ENCODE results near the gene ITGA5. TPM values are rescaled to one million over a fixed set of nuclear protein-coding genes. Genes with fewer than 3 reads are reported as not detected.

Gene ITGA5
- total and polyA plus RNA-seq, 2 experiments from 2014 or later, result 7.3 to 23.7 TPM

DNA sequence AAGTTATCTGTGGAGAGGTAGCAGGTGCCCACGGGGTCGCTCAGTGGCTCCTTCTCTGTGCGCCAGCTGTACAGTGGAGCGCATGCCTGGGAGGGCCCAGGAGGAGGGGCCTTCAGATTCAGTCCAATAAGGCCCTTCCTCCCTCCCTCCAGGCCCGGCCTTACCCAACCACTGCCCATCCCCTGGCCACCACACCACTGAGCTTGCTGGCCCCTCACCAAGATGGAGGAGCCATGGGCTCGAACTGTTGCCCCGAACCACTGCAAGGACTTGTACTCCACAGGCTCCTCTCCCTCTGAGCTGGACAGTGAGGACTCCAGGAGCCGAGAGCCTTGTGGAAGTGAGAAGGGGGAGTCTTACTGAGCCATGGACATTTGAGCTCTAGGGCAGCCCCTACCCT is 9.8 kb downstream of the ITGA5 start:
- no peak overlapping the region for H3K27ac Mint-ChIP-seq
- H4K20me1 ChIP-seq (replicated peaks; ENCODE audit: insufficient read depth), result no peaks in the 10 kb centered on the region; the same call in none of the 2 replicates
- H3K4me1 Mint-ChIP-seq, result peaks cover 16% of the 10 kb centered on the region
- ATAC-seq (no peak), DNase-seq (ENCODE audit: low spot score) (no peak)
- H3K36me3 Mint-ChIP-seq (ENCODE audit: low read depth), result peaks cover 30% of the 10 kb centered on the region
- no peak overlapping the region for H3K27ac ChIP-seq (ENCODE audit: low read depth)
- H3K4me1 ChIP-seq (ENCODE audit: insufficient read depth), result no peaks in the 10 kb centered on the region; the same call in 1 of the 2 replicates
- H3K79me2 ChIP-seq (replicated peaks; ENCODE audit: insufficient read depth), result no peaks in the 10 kb centered on the region
- no peaks in the 10 kb centered on the region for H3F3A ChIP-seq (replicated peaks; ENCODE audit: low read depth)
- H3K9me2 ChIP-seq (ENCODE audit: insufficient read depth), result no peaks in the 10 kb centered on the region
- no peak overlapping the region for H3K4me3 ChIP-seq
- H3K4me2 ChIP-seq, result no peak overlapping the region
- TF ChIP-seq CREB1 (CRISPR knock-in tag; IDR thresholded peaks at IDR 0.05; ENCODE audit: low read depth) (no peak), STAT1 (IDR thresholded peaks at IDR 0.05; ENCODE audit: unreplicated experiment) (no peak), EZH2 (IDR thresholded peaks at IDR 0.05; ENCODE audit: low read depth, unreplicated experiment) (no peak), ZNF114 (CRISPR knock-in tag; IDR thresholded peaks at IDR 0.05) (no peak), NANOG (IDR thresholded peaks at IDR 0.05; ENCODE audit: borderline replicate concordance) (no peak), POLR2AphosphoS5 (IDR thresholded peaks at IDR 0.05; ENCODE audit: low read depth) (no peak), ZNF331 (CRISPR knock-in tag; IDR thresholded peaks at IDR 0.05; ENCODE audit: low read depth) (no peak), EZH2phosphoT487 (IDR thresholded peaks at IDR 0.05; ENCODE audit: unreplicated experiment) (no peak), JUNB (IDR thresholded peaks at IDR 0.05; ENCODE audit: unreplicated experiment) (no peak)
- TF ChIP-seq, protein P1, sequence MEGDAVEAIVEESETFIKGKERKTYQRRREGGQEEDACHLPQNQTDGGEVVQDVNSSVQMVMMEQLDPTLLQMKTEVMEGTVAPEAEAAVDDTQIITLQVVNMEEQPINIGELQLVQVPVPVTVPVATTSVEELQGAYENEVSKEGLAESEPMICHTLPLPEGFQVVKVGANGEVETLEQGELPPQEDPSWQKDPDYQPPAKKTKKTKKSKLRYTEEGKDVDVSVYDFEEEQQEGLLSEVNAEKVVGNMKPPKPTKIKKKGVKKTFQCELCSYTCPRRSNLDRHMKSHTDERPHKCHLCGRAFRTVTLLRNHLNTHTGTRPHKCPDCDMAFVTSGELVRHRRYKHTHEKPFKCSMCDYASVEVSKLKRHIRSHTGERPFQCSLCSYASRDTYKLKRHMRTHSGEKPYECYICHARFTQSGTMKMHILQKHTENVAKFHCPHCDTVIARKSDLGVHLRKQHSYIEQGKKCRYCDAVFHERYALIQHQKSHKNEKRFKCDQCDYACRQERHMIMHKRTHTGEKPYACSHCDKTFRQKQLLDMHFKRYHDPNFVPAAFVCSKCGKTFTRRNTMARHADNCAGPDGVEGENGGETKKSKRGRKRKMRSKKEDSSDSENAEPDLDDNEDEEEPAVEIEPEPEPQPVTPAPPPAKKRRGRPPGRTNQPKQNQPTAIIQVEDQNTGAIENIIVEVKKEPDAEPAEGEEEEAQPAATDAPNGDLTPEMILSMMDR (conservative IDR thresholded peaks at IDR 0.05; ENCODE audit: low read depth in 2 of 2), result no peak
- TF ChIP-seq, protein P2, sequence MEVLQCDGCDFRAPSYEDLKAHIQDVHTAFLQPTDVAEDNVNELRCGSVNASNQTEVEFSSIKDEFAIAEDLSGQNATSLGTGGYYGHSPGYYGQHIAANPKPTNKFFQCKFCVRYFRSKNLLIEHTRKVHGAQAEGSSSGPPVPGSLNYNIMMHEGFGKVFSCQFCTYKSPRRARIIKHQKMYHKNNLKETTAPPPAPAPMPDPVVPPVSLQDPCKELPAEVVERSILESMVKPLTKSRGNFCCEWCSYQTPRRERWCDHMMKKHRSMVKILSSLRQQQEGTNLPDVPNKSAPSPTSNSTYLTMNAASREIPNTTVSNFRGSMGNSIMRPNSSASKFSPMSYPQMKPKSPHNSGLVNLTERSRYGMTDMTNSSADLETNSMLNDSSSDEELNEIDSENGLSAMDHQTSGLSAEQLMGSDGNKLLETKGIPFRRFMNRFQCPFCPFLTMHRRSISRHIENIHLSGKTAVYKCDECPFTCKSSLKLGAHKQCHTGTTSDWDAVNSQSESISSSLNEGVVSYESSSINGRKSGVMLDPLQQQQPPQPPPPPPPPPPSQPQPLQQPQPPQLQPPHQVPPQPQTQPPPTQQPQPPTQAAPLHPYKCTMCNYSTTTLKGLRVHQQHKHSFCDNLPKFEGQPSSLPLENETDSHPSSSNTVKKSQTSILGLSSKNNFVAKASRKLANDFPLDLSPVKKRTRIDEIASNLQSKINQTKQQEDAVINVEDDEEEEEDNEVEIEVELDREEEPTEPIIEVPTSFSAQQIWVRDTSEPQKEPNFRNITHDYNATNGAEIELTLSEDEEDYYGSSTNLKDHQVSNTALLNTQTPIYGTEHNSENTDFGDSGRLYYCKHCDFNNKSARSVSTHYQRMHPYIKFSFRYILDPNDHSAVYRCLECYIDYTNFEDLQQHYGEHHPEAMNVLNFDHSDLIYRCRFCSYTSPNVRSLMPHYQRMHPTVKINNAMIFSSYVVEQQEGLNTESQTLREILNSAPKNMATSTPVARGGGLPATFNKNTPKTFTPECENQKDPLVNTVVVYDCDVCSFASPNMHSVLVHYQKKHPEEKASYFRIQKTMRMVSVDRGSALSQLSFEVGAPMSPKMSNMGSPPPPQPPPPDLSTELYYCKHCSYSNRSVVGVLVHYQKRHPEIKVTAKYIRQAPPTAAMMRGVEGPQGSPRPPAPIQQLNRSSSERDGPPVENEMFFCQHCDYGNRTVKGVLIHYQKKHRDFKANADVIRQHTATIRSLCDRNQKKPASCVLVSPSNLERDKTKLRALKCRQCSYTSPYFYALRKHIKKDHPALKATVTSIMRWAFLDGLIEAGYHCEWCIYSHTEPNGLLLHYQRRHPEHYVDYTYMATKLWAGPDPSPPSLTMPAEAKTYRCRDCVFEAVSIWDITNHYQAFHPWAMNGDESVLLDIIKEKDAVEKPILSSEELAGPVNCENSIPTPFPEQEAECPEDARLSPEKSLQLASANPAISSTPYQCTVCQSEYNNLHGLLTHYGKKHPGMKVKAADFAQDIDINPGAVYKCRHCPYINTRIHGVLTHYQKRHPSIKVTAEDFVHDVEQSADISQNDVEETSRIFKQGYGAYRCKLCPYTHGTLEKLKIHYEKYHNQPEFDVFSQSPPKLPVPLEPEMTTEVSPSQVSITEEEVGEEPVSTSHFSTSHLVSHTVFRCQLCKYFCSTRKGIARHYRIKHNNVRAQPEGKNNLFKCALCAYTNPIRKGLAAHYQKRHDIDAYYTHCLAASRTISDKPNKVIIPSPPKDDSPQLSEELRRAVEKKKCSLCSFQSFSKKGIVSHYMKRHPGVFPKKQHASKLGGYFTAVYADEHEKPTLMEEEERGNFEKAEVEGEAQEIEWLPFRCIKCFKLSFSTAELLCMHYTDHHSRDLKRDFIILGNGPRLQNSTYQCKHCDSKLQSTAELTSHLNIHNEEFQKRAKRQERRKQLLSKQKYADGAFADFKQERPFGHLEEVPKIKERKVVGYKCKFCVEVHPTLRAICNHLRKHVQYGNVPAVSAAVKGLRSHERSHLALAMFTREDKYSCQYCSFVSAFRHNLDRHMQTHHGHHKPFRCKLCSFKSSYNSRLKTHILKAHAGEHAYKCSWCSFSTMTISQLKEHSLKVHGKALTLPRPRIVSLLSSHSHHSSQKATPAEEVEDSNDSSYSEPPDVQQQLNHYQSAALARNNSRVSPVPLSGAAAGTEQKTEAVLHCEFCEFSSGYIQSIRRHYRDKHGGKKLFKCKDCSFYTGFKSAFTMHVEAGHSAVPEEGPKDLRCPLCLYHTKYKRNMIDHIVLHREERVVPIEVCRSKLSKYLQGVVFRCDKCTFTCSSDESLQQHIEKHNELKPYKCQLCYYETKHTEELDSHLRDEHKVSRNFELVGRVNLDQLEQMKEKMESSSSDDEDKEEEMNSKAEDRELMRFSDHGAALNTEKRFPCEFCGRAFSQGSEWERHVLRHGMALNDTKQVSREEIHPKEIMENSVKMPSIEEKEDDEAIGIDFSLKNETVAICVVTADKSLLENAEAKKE (CRISPR knock-in tag; IDR thresholded peaks at IDR 0.05), result no peak
- TF ChIP-seq, protein P3, sequence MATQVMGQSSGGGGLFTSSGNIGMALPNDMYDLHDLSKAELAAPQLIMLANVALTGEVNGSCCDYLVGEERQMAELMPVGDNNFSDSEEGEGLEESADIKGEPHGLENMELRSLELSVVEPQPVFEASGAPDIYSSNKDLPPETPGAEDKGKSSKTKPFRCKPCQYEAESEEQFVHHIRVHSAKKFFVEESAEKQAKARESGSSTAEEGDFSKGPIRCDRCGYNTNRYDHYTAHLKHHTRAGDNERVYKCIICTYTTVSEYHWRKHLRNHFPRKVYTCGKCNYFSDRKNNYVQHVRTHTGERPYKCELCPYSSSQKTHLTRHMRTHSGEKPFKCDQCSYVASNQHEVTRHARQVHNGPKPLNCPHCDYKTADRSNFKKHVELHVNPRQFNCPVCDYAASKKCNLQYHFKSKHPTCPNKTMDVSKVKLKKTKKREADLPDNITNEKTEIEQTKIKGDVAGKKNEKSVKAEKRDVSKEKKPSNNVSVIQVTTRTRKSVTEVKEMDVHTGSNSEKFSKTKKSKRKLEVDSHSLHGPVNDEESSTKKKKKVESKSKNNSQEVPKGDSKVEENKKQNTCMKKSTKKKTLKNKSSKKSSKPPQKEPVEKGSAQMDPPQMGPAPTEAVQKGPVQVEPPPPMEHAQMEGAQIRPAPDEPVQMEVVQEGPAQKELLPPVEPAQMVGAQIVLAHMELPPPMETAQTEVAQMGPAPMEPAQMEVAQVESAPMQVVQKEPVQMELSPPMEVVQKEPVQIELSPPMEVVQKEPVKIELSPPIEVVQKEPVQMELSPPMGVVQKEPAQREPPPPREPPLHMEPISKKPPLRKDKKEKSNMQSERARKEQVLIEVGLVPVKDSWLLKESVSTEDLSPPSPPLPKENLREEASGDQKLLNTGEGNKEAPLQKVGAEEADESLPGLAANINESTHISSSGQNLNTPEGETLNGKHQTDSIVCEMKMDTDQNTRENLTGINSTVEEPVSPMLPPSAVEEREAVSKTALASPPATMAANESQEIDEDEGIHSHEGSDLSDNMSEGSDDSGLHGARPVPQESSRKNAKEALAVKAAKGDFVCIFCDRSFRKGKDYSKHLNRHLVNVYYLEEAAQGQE (IDR thresholded peaks at IDR 0.05; ENCODE audit: unreplicated experiment), result no peak
- TF ChIP-seq, protein P4, sequence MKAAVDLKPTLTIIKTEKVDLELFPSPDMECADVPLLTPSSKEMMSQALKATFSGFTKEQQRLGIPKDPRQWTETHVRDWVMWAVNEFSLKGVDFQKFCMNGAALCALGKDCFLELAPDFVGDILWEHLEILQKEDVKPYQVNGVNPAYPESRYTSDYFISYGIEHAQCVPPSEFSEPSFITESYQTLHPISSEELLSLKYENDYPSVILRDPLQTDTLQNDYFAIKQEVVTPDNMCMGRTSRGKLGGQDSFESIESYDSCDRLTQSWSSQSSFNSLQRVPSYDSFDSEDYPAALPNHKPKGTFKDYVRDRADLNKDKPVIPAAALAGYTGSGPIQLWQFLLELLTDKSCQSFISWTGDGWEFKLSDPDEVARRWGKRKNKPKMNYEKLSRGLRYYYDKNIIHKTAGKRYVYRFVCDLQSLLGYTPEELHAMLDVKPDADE (IDR thresholded peaks at IDR 0.05), result no peak
- H3K4me3 Mint-ChIP-seq, result no peak overlapping the region
- peaks cover 3% of the 10 kb centered on the region; the same call in 1 of the 3 replicates for H3K9me3 Mint-ChIP-seq
- H3K27me3 Mint-ChIP-seq (ENCODE audit: insufficient read depth, low read depth, poor library complexity), result peaks cover 7% of the 10 kb centered on the region
- no peak overlapping the region for H2AFZ ChIP-seq
- no peaks in the 10 kb centered on the region; the same call in 1 of the 2 replicates for H3K36me3 ChIP-seq (ENCODE audit: insufficient read depth)
- H3K27me3 ChIP-seq (ENCODE audit: insufficient read depth), result no peaks in the 10 kb centered on the region
